ENCODE results near the gene OSMR. TPM values are rescaled to one million over a fixed set of nuclear protein-coding genes. Genes with fewer than 3 reads are reported as not detected.

Gene OSMR
- total RNA-seq, 2 donors from 2014 or later: 3.0 to 14.3 TPM

DNA sequence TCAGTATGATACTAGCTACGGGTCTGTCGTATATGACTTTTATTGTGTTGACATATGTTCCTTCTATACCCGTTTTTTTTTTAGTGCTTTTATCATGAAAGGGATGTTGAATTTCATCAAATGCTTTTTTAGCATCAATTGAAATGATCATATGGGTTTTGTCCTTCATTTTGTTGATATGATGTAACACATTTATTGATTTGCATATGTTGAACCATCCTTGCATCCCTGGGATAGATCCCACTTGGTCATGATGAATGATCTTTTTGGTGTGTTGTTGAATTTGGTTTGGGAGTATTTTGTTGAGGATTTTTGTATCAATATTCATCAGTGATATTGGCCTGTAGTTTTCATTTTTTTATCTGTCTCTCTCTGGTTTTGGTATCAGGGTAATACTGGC is 50.9 kb downstream of the OSMR start:
- TF ChIP-seq, protein P1, sequence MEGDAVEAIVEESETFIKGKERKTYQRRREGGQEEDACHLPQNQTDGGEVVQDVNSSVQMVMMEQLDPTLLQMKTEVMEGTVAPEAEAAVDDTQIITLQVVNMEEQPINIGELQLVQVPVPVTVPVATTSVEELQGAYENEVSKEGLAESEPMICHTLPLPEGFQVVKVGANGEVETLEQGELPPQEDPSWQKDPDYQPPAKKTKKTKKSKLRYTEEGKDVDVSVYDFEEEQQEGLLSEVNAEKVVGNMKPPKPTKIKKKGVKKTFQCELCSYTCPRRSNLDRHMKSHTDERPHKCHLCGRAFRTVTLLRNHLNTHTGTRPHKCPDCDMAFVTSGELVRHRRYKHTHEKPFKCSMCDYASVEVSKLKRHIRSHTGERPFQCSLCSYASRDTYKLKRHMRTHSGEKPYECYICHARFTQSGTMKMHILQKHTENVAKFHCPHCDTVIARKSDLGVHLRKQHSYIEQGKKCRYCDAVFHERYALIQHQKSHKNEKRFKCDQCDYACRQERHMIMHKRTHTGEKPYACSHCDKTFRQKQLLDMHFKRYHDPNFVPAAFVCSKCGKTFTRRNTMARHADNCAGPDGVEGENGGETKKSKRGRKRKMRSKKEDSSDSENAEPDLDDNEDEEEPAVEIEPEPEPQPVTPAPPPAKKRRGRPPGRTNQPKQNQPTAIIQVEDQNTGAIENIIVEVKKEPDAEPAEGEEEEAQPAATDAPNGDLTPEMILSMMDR (IDR thresholded peaks at IDR 0.05): no peak
- DNase-seq: no peak
- no peaks in the 10 kb centered on the region for H3K27me3 ChIP-seq
- H3K9ac ChIP-seq (ENCODE audit: low read depth in 2 of 2, low read length in 2 of 2): no peak overlapping the region
- intact Hi-C loops (cut with DNase I): no loop called here
- H3K4me1 ChIP-seq: no peaks in the 10 kb centered on the region
- no peaks in the 10 kb centered on the region for H3K9me3 ChIP-seq
- H3K27ac ChIP-seq: no peak overlapping the region
- H3K36me3 ChIP-seq: no peaks in the 10 kb centered on the region
- H3K4me3 ChIP-seq: no peak overlapping the region

DNA sequence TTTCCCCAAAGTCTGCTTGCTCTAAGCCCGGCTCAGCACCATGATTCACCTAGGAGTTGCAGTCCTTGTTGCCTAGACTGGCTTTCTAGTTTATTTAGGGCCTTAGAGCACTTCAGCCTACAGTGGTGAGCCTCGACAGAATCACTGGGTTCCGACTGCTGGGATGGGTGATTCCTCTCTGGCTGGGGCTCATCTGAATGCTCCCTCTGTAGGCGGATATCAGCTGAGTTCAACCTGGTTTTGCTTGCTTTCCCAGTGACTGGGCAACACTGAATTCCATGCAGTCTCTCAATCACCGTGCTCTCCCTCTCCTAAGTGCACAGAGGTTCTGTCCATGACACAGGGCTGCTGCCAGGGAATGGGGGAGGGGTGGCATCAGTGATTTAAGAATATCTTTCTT is 54.1 kb downstream of the OSMR start:
- no peaks in the 10 kb centered on the region for H3K9me3 ChIP-seq
- H3K36me3 ChIP-seq: no peaks in the 10 kb centered on the region
- no peak overlapping the region for H3K9ac ChIP-seq (ENCODE audit: low read depth in 2 of 2, low read length in 2 of 2)
- no peaks in the 10 kb centered on the region for H3K27me3 ChIP-seq
- H3K4me1 ChIP-seq: no peaks in the 10 kb centered on the region
- DNase-seq: no peak
- TF ChIP-seq, protein P1 (IDR thresholded peaks at IDR 0.05): no peak
- intact Hi-C loops (cut with DNase I): no loop called here
- H3K4me3 ChIP-seq: no peak overlapping the region
- H3K27ac ChIP-seq: no peak overlapping the region

DNA sequence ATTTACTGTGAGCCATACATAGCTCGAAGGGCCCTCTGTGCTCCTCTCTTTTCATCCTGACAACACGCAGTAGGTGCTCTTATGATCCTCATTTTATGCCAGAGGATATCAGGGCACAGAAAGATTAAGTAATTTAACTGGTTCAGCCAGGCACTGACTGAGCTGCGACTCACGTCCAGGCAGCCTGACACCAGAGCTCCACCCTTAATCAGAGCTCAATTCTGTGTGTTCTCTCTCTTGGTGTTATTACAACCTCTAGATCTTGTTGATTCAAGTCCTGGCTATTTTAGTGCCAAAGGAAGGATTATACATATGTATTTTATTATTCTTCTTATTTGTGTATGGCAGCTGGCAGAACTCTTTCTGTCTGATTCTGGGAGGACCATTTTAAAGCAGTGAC is 59.7 kb downstream of the OSMR start:
- intact Hi-C loops (cut with DNase I): no loop called here
- Histone ChIP-seq H3K4me3 (no peak overlapping the region), H3K9ac (ENCODE audit: low read depth in 2 of 2, low read length in 2 of 2) (no peak overlapping the region), H3K4me1 (no peaks in the 10 kb centered on the region), H3K36me3 (no peaks in the 10 kb centered on the region), H3K27me3 (no peaks in the 10 kb centered on the region), H3K27ac (no peak overlapping the region), H3K9me3 (no peaks in the 10 kb centered on the region)
- TF ChIP-seq, protein P1 (IDR thresholded peaks at IDR 0.05): no peak
- DNase-seq: no peak

DNA sequence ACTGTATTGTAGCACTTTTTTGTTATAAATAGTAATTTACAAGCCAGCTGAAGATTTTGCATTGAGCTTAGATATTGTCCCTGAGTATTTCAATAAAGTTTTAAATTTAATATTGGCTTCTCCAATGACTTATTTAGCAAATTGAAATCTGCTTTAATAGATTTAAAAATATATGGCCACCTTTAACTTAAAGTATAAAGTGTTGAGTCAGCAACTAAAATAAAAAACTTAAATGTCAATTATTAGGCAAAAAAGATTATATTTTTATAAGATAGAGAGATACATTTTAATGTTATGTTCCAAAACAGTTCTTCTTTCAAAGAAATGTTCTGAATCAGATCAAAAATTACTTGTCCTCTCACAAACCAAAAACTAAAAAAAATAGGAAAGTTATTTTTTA is 60.7 kb downstream of the OSMR start:
- Histone ChIP-seq H3K9ac (ENCODE audit: low read depth in 2 of 2, low read length in 2 of 2) (no peak overlapping the region), H3K4me1 (no peaks in the 10 kb centered on the region), H3K4me3 (no peak overlapping the region), H3K9me3 (no peaks in the 10 kb centered on the region), H3K27me3 (no peaks in the 10 kb centered on the region), H3K27ac (no peak overlapping the region), H3K36me3 (no peaks in the 10 kb centered on the region)
- intact Hi-C loops (cut with DNase I): no loop called here
- TF ChIP-seq, protein P1 (IDR thresholded peaks at IDR 0.05): no peak
- DNase-seq: no peak

DNA sequence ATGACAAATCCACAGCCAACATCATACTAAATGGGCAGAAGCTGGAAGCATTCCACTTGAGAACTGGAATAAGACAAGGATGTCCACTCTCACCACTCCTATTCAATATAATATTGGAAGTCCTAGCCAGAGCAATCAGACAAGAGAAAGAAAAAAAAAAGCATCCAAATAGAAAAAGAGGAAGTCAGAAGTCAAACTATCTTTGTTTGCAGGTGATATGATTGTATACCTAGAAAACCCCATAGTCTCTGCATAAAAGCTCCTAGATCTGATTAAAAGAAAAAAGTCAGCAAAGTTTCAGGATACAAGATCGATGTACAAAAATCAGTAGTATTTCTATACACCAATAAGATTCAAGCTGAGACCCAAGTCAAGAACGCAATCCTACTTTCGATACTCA is 66.1 kb downstream of the OSMR start:
- no peaks in the 10 kb centered on the region for H3K9me3 ChIP-seq
- H3K4me1 ChIP-seq: no peaks in the 10 kb centered on the region
- no peak overlapping the region for H3K9ac ChIP-seq (ENCODE audit: low read depth in 2 of 2, low read length in 2 of 2)
- H3K4me3 ChIP-seq: no peak overlapping the region
- TF ChIP-seq, protein P1 (IDR thresholded peaks at IDR 0.05): no peak
- intact Hi-C loops (cut with DNase I): no loop called here
- DNase-seq: no peak
- no peak overlapping the region for H3K27ac ChIP-seq
- H3K36me3 ChIP-seq: no peaks in the 10 kb centered on the region
- no peaks in the 10 kb centered on the region for H3K27me3 ChIP-seq

DNA sequence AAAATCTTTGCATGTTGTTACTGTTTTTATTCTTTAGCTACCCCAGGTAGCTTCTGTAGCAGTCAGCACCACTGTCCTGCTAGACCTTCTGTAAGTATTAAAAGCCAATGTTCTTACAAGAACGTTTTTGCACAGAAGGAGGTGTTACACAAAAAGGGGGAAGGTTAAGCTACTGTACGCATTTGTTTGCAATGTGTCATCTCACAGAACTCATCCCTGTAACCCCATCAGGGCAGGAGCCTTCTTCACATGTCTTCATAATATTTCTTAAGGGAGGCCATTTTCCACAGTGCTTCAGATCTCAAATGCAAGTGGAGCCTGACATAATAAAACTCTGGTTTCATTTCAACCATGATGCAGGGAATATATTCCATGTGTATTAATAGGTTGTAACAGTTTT is 67.9 kb downstream of the OSMR start:
- H3K36me3 ChIP-seq: no peaks in the 10 kb centered on the region
- H3K4me1 ChIP-seq: no peaks in the 10 kb centered on the region
- DNase-seq: no peak

More for the DNA sequence above, 67.9 kb downstream of the OSMR start:
- Histone ChIP-seq H3K9me3 (no peaks in the 10 kb centered on the region), H3K4me3 (no peak overlapping the region), H3K27ac (no peak overlapping the region), H3K27me3 (no peaks in the 10 kb centered on the region), H3K9ac (ENCODE audit: low read depth in 2 of 2, low read length in 2 of 2) (no peak overlapping the region)
- TF ChIP-seq, protein P1 (IDR thresholded peaks at IDR 0.05): no peak
- intact Hi-C loops (cut with DNase I): no loop called here
